Esophagus muscularis mucosa (tissue), 4 donors: ENCODE results near the gene PRDX1. TPM values are rescaled to one million over a fixed set of nuclear protein-coding genes. Genes with fewer than 3 reads are reported as not detected.
"Not testable (repeated sequence)": the region's sequence is repeated elsewhere in the genome, so short reads cannot be mapped to it uniquely, and the experiment has no call there.

Experiments used
- DNase-seq: peaks from one replicate; pipeline ENCODE4 v3.0.0-alpha.2; 2017; ENCODE audit errors: extremely low spot score
- H3K27ac ChIP-seq, 4 donors: fragments of 200-600 bp; sonication (generic); replicated peaks in 1 of 4; 1 replicate in 3 of 4; 2 replicates in 1 of 4; pipeline ENCODE4 v1.5.1; 2016 to 2019; ENCODE audit warnings: mild to moderate bottlenecking in 1 of 4
- H3K27me3 ChIP-seq, 4 donors: fragments of 200-600 bp; sonication (generic); one replicate each; pipeline versions ENCODE4 v1.5.1 to v1.6.0; 2016 to 2019
- H3K36me3 ChIP-seq, 4 donors: fragments of 200-600 bp; sonication (generic); one replicate each; pipeline ENCODE4 v1.5.1; 2016 to 2019
- H3K4me1 ChIP-seq, 4 donors: fragments of 200-600 bp; sonication (generic); one replicate each; pipeline ENCODE4 v1.5.1; 2016 to 2019
- H3K4me3 ChIP-seq, 4 donors: fragments of 200-600 bp; sonication (generic); 1 replicate in 2 of 4; 2 replicates in 2 of 4; pipeline ENCODE4 v1.5.1; 2016 to 2019; ENCODE audit warnings: mild to moderate bottlenecking in 4 of 4, moderate library complexity in 1 of 4
- H3K9me3 ChIP-seq, 4 donors: fragments of 200-600 bp; sonication (generic); 1 replicate in 3 of 4; 2 replicates in 1 of 4; pipeline ENCODE4 v1.5.1; 2016 to 2019
- EP300 ChIP-seq: sonication (generic); formaldehyde crosslinking; IDR thresholded peaks from one replicate; pipeline ENCODE4 v1.6.1; 2017; ENCODE audit warnings: antibody characterized with exemption
- POLR2A ChIP-seq: fragments of 450-650 bp; IDR thresholded peaks from one replicate; pipeline ENCODE4 v1.6.1; 2017; ENCODE audit warnings: antibody characterized with exemption, moderate library complexity, mild to moderate bottlenecking, low read depth
- POLR2AphosphoS5 ChIP-seq, 2 donors: sonication (generic); formaldehyde crosslinking; IDR thresholded peaks; one replicate each; pipeline ENCODE4 v1.6.1; 2017; ENCODE audit warnings: antibody characterized with exemption in 2 of 2
- WGBS: methylation state at CpG from one replicate; pipeline ENCODE4 v1.1.5; 2018; 5-methylcytosine and 5-hydroxymethylcytosine counted together
- intact Hi-C: fragments of 100-400 bp; cut with DNase I; formaldehyde crosslinking; loops from one replicate; pipeline ENCODE4 v1.15.1; 2023
- total RNA-seq, 4 donors: library from RNA; depleted of rRNA; stranded (reverse); fragments of >200 nt; gene quantifications; one replicate each; pipeline versions ENCODE4 v1.1.0 to v1.2.1, GENCODE V29; 2016
- TF ChIP-seq, protein P1 (sequence below), 3 experiments: fragments of 200-600 bp in 2 of 3; fragments of 450-650 bp in 1 of 3; sonication (generic) in 2 of 3; IDR thresholded peaks; one replicate each; pipeline ENCODE4 v1.5.1; 2017 to 2019; ENCODE audit warnings: antibody characterized with exemption in 3 of 3, mild to moderate bottlenecking in 2 of 3, moderate library complexity in 1 of 3

PRDX1 gene
- total RNA-seq, 4 donors from 2014 or later = 244 to 349 (median 321) TPM

- DNase-seq = no peak
- Histone ChIP-seq H3K27ac (no peak overlapping the region), H3K4me3 (no peak overlapping the region), H3K36me3 (no peaks in the 10 kb centered on the region), H3K9me3 (no peaks in the 10 kb centered on the region), H3K4me1 (no peaks in the 10 kb centered on the region), H3K27me3 (no peaks in the 10 kb centered on the region)
- TF ChIP-seq, protein P1, sequence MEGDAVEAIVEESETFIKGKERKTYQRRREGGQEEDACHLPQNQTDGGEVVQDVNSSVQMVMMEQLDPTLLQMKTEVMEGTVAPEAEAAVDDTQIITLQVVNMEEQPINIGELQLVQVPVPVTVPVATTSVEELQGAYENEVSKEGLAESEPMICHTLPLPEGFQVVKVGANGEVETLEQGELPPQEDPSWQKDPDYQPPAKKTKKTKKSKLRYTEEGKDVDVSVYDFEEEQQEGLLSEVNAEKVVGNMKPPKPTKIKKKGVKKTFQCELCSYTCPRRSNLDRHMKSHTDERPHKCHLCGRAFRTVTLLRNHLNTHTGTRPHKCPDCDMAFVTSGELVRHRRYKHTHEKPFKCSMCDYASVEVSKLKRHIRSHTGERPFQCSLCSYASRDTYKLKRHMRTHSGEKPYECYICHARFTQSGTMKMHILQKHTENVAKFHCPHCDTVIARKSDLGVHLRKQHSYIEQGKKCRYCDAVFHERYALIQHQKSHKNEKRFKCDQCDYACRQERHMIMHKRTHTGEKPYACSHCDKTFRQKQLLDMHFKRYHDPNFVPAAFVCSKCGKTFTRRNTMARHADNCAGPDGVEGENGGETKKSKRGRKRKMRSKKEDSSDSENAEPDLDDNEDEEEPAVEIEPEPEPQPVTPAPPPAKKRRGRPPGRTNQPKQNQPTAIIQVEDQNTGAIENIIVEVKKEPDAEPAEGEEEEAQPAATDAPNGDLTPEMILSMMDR (IDR thresholded peaks at IDR 0.05) = no peak
- no peak for TF ChIP-seq EP300
- TF ChIP-seq POLR2A = no peak
- no peak for TF ChIP-seq POLR2AphosphoS5 (IDR thresholded peaks at IDR 0.05)
- intact Hi-C loops = no loop called here
- 75% methylated on average over 4 of the region's 4 CpGs for whole genome bisulfite sequencing
Observed at GRCh38 chr1:45478121-45478814, 43.4 kb downstream of the PRDX1 start.

DNA sequence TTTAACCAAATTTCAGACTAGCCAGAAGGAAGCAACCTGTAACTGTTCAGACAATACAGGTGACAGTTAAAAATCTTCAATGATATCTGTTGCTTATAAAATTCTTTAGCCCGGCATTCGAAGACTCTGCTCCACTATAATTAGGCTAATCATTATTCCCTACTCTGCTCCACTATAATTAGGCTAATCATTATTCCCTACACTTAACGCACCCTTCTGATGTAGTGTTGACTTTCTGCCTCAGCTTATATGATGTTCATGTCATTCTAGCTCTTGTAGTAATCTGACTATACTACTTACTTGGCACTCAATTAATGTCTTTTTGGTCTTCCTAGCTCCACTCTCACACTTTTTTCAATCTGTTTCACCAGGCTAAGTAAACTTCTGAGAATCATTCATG is 44.0 kb downstream of the PRDX1 start:
- Histone ChIP-seq H3K27ac (no peak overlapping the region), H3K36me3 (no peaks in the 10 kb centered on the region), H3K27me3 (no peaks in the 10 kb centered on the region), H3K4me3 (no peak overlapping the region), H3K4me1 (no peaks in the 10 kb centered on the region), H3K9me3 (no peaks in the 10 kb centered on the region)
- no peak for DNase-seq
- TF ChIP-seq, protein P1 (IDR thresholded peaks at IDR 0.05) = no peak
- TF ChIP-seq POLR2A (no peak), POLR2AphosphoS5 (IDR thresholded peaks at IDR 0.05) (no peak), EP300 (no peak)
- 91% methylated on average over 3 of the region's 3 CpGs for WGBS
- intact Hi-C loops = no loop called here

GRCh38 chr1:45474194-45474593 is 47.5 kb downstream of the PRDX1 start:
- H3K36me3 ChIP-seq, H3K9me3 ChIP-seq, H3K27me3 ChIP-seq, H3K27ac ChIP-seq, H3K4me3 ChIP-seq, H3K4me1 ChIP-seq, intact Hi-C loops, DNase-seq: not testable (repeated sequence)
- 84% methylated on average over 6 of the region's 6 CpGs for WGBS

- Histone ChIP-seq H3K36me3 (no peaks in the 10 kb centered on the region), H3K27me3 (no peaks in the 10 kb centered on the region), H3K4me3 (no peak overlapping the region), H3K9me3 (no peaks in the 10 kb centered on the region), H3K4me1 (no peaks in the 10 kb centered on the region), H3K27ac (no peak overlapping the region)
- 93% methylated on average over 2 of the region's 2 CpGs for WGBS
- no peak for DNase-seq
- TF ChIP-seq EP300 (no peak), POLR2A (no peak), POLR2AphosphoS5 (IDR thresholded peaks at IDR 0.05) (no peak)
- TF ChIP-seq, protein P1 (IDR thresholded peaks at IDR 0.05) = no peak
- intact Hi-C loops = no loop called here
Observed at GRCh38 chr1:45473302-45473701, 48.4 kb downstream of the PRDX1 start.

DNA sequence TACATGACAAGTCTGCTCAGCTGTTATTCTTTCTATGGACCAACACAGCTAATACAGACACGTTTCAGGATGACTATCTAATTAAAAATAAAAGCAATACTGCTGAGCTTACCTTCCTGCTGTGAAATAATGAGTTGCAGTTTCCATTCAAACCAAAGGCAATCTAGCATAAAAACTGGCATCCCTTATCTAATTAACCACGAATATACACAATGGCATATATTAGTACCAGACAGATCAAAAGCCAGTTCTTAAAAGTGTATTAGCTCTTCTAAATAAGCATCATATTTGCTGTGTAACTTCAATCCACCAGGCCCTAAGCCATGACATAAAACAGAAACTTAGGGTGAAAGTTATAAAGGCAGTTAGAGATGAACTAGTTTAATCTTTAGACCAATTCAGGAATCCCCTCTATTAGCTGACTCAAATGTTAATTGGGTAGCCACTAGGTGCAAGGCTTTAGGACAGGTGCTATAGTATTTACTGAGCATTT is 51.3 kb downstream of the PRDX1 start:
- WGBS = 63% methylated on average over 2 of the region's 2 CpGs
- no peak overlapping the region for H3K4me3 ChIP-seq
- no peaks in the 10 kb centered on the region for H3K36me3 ChIP-seq
- intact Hi-C loops = no loop called here
- H3K9me3 ChIP-seq = no peaks in the 10 kb centered on the region
- H3K27ac ChIP-seq = no peak overlapping the region
- TF ChIP-seq, protein P1 (IDR thresholded peaks at IDR 0.05) = no peak
- TF ChIP-seq POLR2A = no peak
- no peak for TF ChIP-seq POLR2AphosphoS5 (IDR thresholded peaks at IDR 0.05)
- TF ChIP-seq EP300 = no peak
- H3K27me3 ChIP-seq = no peaks in the 10 kb centered on the region
- no peak for DNase-seq
- H3K4me1 ChIP-seq = no peaks in the 10 kb centered on the region

DNA sequence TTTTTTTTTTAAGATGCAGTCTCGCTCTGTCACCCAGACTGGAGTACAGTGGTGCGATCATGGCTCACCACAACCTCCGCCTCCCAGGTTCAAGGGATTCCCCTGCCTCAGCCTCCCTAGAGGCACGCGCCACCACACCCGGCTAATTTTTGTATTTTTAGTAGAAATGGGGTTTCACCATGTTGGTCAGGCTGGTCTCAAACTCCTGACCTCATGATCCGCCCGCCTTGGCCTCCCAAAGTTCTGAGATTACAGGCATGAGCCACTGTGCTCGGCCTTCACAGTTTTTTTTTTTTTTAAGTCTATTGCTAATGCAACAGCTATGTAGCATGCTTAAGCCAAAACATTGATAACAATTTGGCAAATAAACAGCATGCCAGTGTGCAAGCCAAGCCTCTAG is 54.3 kb downstream of the PRDX1 start:
- intact Hi-C loops, DNase-seq, H3K4me1 ChIP-seq, H3K27ac ChIP-seq, H3K9me3 ChIP-seq, H3K36me3 ChIP-seq, H3K27me3 ChIP-seq, H3K4me3 ChIP-seq: not testable (repeated sequence)
- WGBS = 97% methylated on average over 9 of the region's 9 CpGs
